Bronchial epithelial cell (primary cell): ENCODE data around the gene GSS. TPM values are rescaled to one million over a fixed set of nuclear protein-coding genes. Genes with fewer than 3 reads are reported as not detected.

Experiments
- DNase-seq: peaks from one replicate; pipeline ENCODE4 v3.0.0-alpha.2; 2010; ENCODE audit warnings: low read depth
- FAIRE-seq: peaks from 2 replicates; lab custom pipeline; 2011; peaks lifted over from hg19 to GRCh38; lab: Jason Lieb, UNC
- H3K27me3 ChIP-seq: 2 replicates; pipeline ENCODE4 v1.5.1; 2011; ENCODE audit warnings: low read length; ENCODE audit not compliant: control insufficient read depth, insufficient read depth
- H3K36me3 ChIP-seq: 2 replicates; pipeline ENCODE4 v1.5.1; 2011; ENCODE audit warnings: low read length; ENCODE audit not compliant: control insufficient read depth, insufficient read depth
- H3K4me3 ChIP-seq: 2 replicates; pipeline ENCODE4 v1.5.1; 2011; ENCODE audit warnings: mild to moderate bottlenecking, low read depth, low read length, control low read depth
- total RNA-seq: library from RNA; depleted of rRNA; stranded (reverse); fragments of >200 nt; gene quantifications from 2 replicates; pipeline ENCODE4 v1.2.1, GENCODE V29; 2014
- TF ChIP-seq, protein P1 (sequence below): IDR thresholded peaks from 2 replicates; pipeline ENCODE4 v1.5.1; 2011; ENCODE audit warnings: mild to moderate bottlenecking, moderate library complexity, low read length, control low read depth, inconsistent platforms; ENCODE audit not compliant: insufficient read depth, severe bottlenecking

GSS gene
- total RNA-seq, 1 donor from 2014 or later: 105 TPM

GRCh38 chr20:34990661-34991214, 35.1 kb upstream of the GSS start:
- TF ChIP-seq, protein P1, sequence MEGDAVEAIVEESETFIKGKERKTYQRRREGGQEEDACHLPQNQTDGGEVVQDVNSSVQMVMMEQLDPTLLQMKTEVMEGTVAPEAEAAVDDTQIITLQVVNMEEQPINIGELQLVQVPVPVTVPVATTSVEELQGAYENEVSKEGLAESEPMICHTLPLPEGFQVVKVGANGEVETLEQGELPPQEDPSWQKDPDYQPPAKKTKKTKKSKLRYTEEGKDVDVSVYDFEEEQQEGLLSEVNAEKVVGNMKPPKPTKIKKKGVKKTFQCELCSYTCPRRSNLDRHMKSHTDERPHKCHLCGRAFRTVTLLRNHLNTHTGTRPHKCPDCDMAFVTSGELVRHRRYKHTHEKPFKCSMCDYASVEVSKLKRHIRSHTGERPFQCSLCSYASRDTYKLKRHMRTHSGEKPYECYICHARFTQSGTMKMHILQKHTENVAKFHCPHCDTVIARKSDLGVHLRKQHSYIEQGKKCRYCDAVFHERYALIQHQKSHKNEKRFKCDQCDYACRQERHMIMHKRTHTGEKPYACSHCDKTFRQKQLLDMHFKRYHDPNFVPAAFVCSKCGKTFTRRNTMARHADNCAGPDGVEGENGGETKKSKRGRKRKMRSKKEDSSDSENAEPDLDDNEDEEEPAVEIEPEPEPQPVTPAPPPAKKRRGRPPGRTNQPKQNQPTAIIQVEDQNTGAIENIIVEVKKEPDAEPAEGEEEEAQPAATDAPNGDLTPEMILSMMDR: no peak
- FAIRE-seq (no peak), DNase-seq (no peak)
- H3K4me3 ChIP-seq: no peak overlapping the region
- peaks cover 5% of the 10 kb centered on the region for H3K36me3 ChIP-seq
- H3K27me3 ChIP-seq: peaks cover 3% of the 10 kb centered on the region

DNA sequence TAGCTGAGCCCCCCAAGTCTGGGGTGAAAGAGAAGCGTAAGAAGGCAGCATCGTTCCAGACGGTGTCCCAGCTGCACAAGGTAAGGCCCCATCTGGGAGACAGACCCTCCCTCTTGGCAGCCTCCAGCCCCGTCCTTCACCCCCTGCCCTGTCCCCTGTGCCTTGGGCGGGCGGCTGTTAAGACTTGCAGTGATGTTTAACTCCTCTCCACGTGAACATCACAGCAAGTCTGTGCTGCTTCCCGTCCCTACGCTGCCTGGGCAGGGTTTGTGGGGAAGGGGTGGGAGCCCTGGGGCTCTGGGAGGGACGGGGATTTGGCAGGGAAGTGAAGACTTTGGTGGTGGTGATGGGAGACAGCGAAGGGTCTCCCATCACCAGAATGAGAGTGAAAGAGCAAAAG, 34.6 kb upstream of the GSS start:
- no peak overlapping the region for H3K4me3 ChIP-seq
- H3K27me3 ChIP-seq: peaks cover 3% of the 10 kb centered on the region
- no peak for DNase-seq
- TF ChIP-seq, protein P1: no peak
- H3K36me3 ChIP-seq: peaks cover 2% of the 10 kb centered on the region
- FAIRE-seq: no peak

DNA sequence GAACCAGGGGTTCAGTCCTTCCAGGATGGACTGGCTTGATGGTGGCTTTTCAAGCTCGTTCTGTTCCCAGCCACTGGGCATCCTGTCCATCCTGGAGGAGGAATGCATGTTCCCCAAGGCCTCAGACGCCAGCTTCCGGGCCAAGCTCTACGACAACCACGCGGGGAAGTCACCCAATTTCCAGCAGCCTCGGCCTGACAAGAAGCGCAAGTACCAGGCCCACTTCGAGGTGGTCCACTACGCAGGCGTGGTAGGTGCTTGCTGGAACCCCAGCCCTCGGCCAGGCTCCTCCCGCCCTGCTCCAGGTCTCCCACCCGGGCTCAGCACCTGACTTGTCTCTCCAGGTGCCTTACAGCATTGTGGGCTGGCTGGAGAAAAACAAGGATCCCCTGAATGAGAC, 34.1 kb upstream of the GSS start:
- peaks cover 3% of the 10 kb centered on the region for H3K27me3 ChIP-seq
- no peak overlapping the region for H3K4me3 ChIP-seq
- peaks cover 2% of the 10 kb centered on the region for H3K36me3 ChIP-seq
- FAIRE-seq (no peak), DNase-seq (no peak)
- TF ChIP-seq, protein P1: no peak

DNA sequence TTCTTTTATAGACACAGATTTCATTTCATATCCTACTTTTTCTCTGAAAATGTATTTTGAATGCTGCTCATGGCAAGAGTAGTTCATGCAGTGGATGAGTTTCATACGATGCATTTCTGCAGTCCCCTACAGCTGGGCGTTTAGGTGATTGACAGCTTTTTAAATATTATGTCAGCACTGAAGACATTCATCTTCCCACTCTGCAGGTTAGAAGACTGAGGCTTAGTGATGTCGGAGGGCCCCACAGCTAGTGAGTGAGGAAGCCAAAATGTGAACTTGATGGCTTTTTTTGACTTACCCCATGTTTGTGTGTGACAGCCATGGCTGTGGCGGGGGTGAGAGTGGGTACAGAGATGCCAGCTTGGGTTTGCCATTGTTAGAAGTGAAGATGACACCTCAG, 33.5 kb upstream of the GSS start:
- FAIRE-seq: no peak
- TF ChIP-seq, protein P1: no peak
- DNase-seq: no peak

GRCh38 chr20:34988191-34988540, 32.6 kb upstream of the GSS start:
- Histone ChIP-seq H3K4me3 (no peak overlapping the region), H3K36me3 (no peaks in the 10 kb centered on the region), H3K27me3 (peaks cover 7% of the 10 kb centered on the region)
- peak; percentile 7 for FAIRE-seq
- no peak for DNase-seq
- TF ChIP-seq, protein P1: no peak

More for the DNA sequence above, 33.5 kb upstream of the GSS start:
- H3K36me3 ChIP-seq: peaks cover 2% of the 10 kb centered on the region
- H3K27me3 ChIP-seq: peaks cover 3% of the 10 kb centered on the region
- H3K4me3 ChIP-seq: no peak overlapping the region
